ENCODE results near the gene SPTBN1.

The SPTBN1 gene

GRCh38 chr2:54531558-54531957, 75.4 kb downstream of the SPTBN1 start:
- peak; percentile 78 for DNase-seq

- DNase-seq, result no peak
Measured at GRCh38 chr2:54534221-54534620, 78.1 kb downstream of the SPTBN1 start.

GRCh38 chr2:54534625-54535024, 78.5 kb downstream of the SPTBN1 start:
- no peak for DNase-seq

- no peak for DNase-seq
Measured at GRCh38 chr2:54535599-54536195, 79.6 kb downstream of the SPTBN1 start.

- no peak for DNase-seq
Measured at GRCh38 chr2:54536720-54537119, 80.6 kb downstream of the SPTBN1 start.

GRCh38 chr2:54538537-54538936, 82.4 kb downstream of the SPTBN1 start:
- no peak for DNase-seq

- DNase-seq, result no peak
Measured at GRCh38 chr2:54539683-54540082, 83.6 kb downstream of the SPTBN1 start.

GRCh38 chr2:54540194-54540593, 84.1 kb downstream of the SPTBN1 start:
- no peak for DNase-seq

- DNase-seq, result no peak
Measured at GRCh38 chr2:54541995-54542394, 85.9 kb downstream of the SPTBN1 start.

GRCh38 chr2:54543733-54544396, 87.7 kb downstream of the SPTBN1 start:
- no peak for DNase-seq

GRCh38 chr2:54545702-54546450, 89.7 kb downstream of the SPTBN1 start:
- peak; percentile 71 for DNase-seq

- no peak for DNase-seq
Measured at GRCh38 chr2:54546518-54546917, 90.4 kb downstream of the SPTBN1 start.

GRCh38 chr2:54546923-54547720, 91.0 kb downstream of the SPTBN1 start:
- DNase-seq, result no peak

GRCh38 chr2:54549430-54549829, 93.3 kb downstream of the SPTBN1 start:
- DNase-seq, result no peak

- DNase-seq, result no peak
Measured at GRCh38 chr2:54549917-54550518, 93.9 kb downstream of the SPTBN1 start.

GRCh38 chr2:54550547-54550946, 94.4 kb downstream of the SPTBN1 start:
- DNase-seq, result no peak

- no peak for DNase-seq
Measured at GRCh38 chr2:54551123-54551756, 95.1 kb downstream of the SPTBN1 start.

GRCh38 chr2:54553075-54553474, 96.9 kb downstream of the SPTBN1 start:
- DNase-seq, result no peak

- no peak for DNase-seq
Measured at GRCh38 chr2:54553775-54554174, 97.6 kb downstream of the SPTBN1 start.

- peak; percentile 53 for DNase-seq
Measured at GRCh38 chr2:54555318-54555837, 99.3 kb downstream of the SPTBN1 start.

GRCh38 chr2:54556621-54557121, 100.5 kb downstream of the SPTBN1 start:
- DNase-seq, result peak; percentile 92

GRCh38 chr2:54557211-54557600, 101.1 kb downstream of the SPTBN1 start:
- DNase-seq, result no peak

Data from HCEC 1CT (cell line).